ENCODE results near the gene OR2W3.

DNA sequence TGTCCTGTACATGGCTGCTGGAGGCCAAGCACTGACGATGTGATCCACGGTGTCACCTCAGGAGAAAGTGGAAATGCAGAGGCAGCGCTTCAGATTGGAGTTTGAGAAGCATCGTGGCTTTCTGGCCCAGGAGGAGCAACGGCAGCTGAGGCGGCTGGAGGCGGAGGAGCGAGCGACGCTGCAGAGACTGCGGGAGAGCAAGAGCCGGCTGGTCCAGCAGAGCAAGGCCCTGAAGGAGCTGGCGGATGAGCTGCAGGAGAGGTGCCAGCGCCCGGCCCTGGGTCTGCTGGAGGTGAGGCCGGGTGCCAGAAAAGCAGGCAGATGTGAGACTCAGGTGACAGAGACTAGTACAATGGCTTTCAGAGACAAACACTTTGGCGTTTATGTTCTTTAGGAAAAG, 30.7 kb upstream of the OR2W3 start:
- no peak for TF ChIP-seq POLR2A (IDR thresholded peaks at IDR 0.05)
- TF ChIP-seq, protein P1, sequence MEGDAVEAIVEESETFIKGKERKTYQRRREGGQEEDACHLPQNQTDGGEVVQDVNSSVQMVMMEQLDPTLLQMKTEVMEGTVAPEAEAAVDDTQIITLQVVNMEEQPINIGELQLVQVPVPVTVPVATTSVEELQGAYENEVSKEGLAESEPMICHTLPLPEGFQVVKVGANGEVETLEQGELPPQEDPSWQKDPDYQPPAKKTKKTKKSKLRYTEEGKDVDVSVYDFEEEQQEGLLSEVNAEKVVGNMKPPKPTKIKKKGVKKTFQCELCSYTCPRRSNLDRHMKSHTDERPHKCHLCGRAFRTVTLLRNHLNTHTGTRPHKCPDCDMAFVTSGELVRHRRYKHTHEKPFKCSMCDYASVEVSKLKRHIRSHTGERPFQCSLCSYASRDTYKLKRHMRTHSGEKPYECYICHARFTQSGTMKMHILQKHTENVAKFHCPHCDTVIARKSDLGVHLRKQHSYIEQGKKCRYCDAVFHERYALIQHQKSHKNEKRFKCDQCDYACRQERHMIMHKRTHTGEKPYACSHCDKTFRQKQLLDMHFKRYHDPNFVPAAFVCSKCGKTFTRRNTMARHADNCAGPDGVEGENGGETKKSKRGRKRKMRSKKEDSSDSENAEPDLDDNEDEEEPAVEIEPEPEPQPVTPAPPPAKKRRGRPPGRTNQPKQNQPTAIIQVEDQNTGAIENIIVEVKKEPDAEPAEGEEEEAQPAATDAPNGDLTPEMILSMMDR (IDR thresholded peaks at IDR 0.05), result no peak

All from esophagus squamous epithelium (tissue), 4 donors.